Neural cell (in vitro differentiated cells): ENCODE measurements around the gene GALP. TPM values are rescaled to one million over a fixed set of nuclear protein-coding genes. Genes with fewer than 3 reads are reported as not detected.

Experiments used
- H2AFZ ChIP-seq: fragments of 200-600, 300-800 bp; sonication (generic), shearing (Covaris generic); 2 replicates; pipeline ENCODE4 v1.6.0; 2014; ENCODE audit warnings: low read depth, mild to moderate bottlenecking, antibody characterized with exemption, low read length, moderate library complexity
- H3F3A ChIP-seq: fragments of 200-600 bp; shearing (Covaris generic); 2 replicates; pipeline ENCODE4 v1.6.1; 2016; ENCODE audit warnings: mild to moderate bottlenecking, moderate library complexity, mixed read lengths, antibody characterized with exemption, low read length; ENCODE audit not compliant: insufficient read depth, poor library complexity, severe bottlenecking
- H3K27ac ChIP-seq: fragments of 200-600, 300-800 bp; sonication (generic), shearing (Covaris generic); 2 replicates; pipeline ENCODE4 v1.5.1; 2014; ENCODE audit warnings: mild to moderate bottlenecking, low read length, moderate library complexity
- H3K27me3 ChIP-seq: fragments of 300-800, 200-600 bp; sonication (generic), shearing (Covaris generic); 2 replicates; pipeline ENCODE4 v1.6.0; 2014; ENCODE audit warnings: mild to moderate bottlenecking, low read depth, low read length, moderate library complexity; ENCODE audit not compliant: insufficient read depth
- H3K36me3 ChIP-seq: fragments of 300-800, 200-600 bp; sonication (generic), shearing (Covaris generic); 2 replicates; pipeline ENCODE4 v1.5.1; 2014; ENCODE audit warnings: mild to moderate bottlenecking, antibody characterized with exemption, low read length, moderate library complexity; ENCODE audit not compliant: insufficient read depth
- H3K4me2 ChIP-seq: fragments of 300-800, 200-600 bp; sonication (generic), shearing (Covaris generic); 2 replicates; pipeline ENCODE4 v1.6.0; 2014; ENCODE audit warnings: mild to moderate bottlenecking, low read length
- H3K4me3 ChIP-seq: fragments of 300-800, 200-600 bp; sonication (generic), shearing (Covaris generic); 2 replicates; pipeline ENCODE4 v1.5.1; 2014; ENCODE audit warnings: mild to moderate bottlenecking, low read length, moderate library complexity
- H3K79me2 ChIP-seq: fragments of 200-600 bp; shearing (Covaris generic); replicated peaks from 2 replicates; pipeline ENCODE4 v1.6.0; 2014; ENCODE audit warnings: mild to moderate bottlenecking, low read length, moderate library complexity; ENCODE audit not compliant: insufficient read depth
- H3K9ac ChIP-seq: fragments of 300-800, 200-600 bp; sonication (generic), shearing (Covaris generic); 2 replicates; pipeline ENCODE4 v1.6.1; 2016; ENCODE audit warnings: mild to moderate bottlenecking, low read length, mixed read lengths
- H3K9me2 ChIP-seq: fragments of 200-600 bp; shearing (Covaris generic); 2 replicates; pipeline ENCODE4 v1.6.1; 2016; ENCODE audit warnings: mild to moderate bottlenecking, low read length, mixed read lengths; ENCODE audit not compliant: insufficient read depth
- H3K9me3 ChIP-seq: fragments of 200-600, 300-800 bp; sonication (generic), shearing (Covaris generic); 2 replicates; pipeline ENCODE4 v1.6.1; 2016; ENCODE audit warnings: mild to moderate bottlenecking, mixed run types, low read length, moderate library complexity, mixed read lengths
- H4K20me1 ChIP-seq: fragments of 200-600 bp; shearing (Covaris generic); 2 replicates; pipeline ENCODE4 v1.6.1; 2016; ENCODE audit warnings: mild to moderate bottlenecking, mixed run types; ENCODE audit not compliant: insufficient read depth
- CTCF ChIP-seq: fragments of 450-650 bp; IDR thresholded peaks from 2 replicates; pipeline ENCODE4 v1.5.1; 2014; ENCODE audit warnings: antibody characterized with exemption, mild to moderate bottlenecking, moderate library complexity; ENCODE audit not compliant: poor library complexity, severe bottlenecking
- EP300 ChIP-seq: fragments of 450-650 bp; conservative IDR thresholded peaks from 2 replicates; pipeline ENCODE4 v1.6.1; 2014; ENCODE audit warnings: antibody characterized with exemption, mild to moderate bottlenecking, moderate library complexity; ENCODE audit not compliant: poor library complexity, severe bottlenecking
- EZH2 ChIP-seq: fragments of 200-600, 300-800 bp; shearing (Covaris generic), sonication (generic); IDR thresholded peaks from 2 replicates; pipeline ENCODE4 v1.6.1; 2014; ENCODE audit warnings: antibody characterized with exemption, low read length, borderline replicate concordance, mild to moderate bottlenecking; ENCODE audit not compliant: insufficient read depth, poor library complexity, severe bottlenecking
- MXI1 ChIP-seq: fragments of 450-650 bp; conservative IDR thresholded peaks from 2 replicates; pipeline ENCODE4 v1.6.1; 2014; ENCODE audit warnings: antibody characterized with exemption, mild to moderate bottlenecking; ENCODE audit not compliant: poor library complexity, severe bottlenecking
- POLR2AphosphoS5 ChIP-seq: IDR thresholded peaks from 2 replicates; pipeline ENCODE4 v1.6.1; 2012
- RAD21 ChIP-seq: fragments of 450-650 bp; conservative IDR thresholded peaks from 2 replicates; pipeline ENCODE4 v1.6.1; 2014; ENCODE audit warnings: antibody characterized with exemption, mild to moderate bottlenecking, moderate library complexity
- REST ChIP-seq: IDR thresholded peaks from 2 replicates; pipeline ENCODE4 v1.6.1; 2012; ENCODE audit warnings: borderline replicate concordance
- SMC3 ChIP-seq: fragments of 450-650 bp; conservative IDR thresholded peaks from 2 replicates; pipeline ENCODE4 v1.6.1; 2014; ENCODE audit warnings: antibody characterized with exemption, mild to moderate bottlenecking, moderate library complexity; ENCODE audit not compliant: poor library complexity
- TAF1 ChIP-seq: IDR thresholded peaks from 2 replicates; pipeline ENCODE4 v1.6.1; 2012; ENCODE audit warnings: low read depth
- polyA plus RNA-seq: library from polyadenylated mRNA; depleted of rRNA; stranded (reverse); fragments of >200 nt; gene quantifications from 2 replicates; pipeline ENCODE4 v1.2.3, GENCODE V29; 2014

The GALP gene
- polyA plus RNA-seq, 1 donor from 2014 or later: not detected

DNA sequence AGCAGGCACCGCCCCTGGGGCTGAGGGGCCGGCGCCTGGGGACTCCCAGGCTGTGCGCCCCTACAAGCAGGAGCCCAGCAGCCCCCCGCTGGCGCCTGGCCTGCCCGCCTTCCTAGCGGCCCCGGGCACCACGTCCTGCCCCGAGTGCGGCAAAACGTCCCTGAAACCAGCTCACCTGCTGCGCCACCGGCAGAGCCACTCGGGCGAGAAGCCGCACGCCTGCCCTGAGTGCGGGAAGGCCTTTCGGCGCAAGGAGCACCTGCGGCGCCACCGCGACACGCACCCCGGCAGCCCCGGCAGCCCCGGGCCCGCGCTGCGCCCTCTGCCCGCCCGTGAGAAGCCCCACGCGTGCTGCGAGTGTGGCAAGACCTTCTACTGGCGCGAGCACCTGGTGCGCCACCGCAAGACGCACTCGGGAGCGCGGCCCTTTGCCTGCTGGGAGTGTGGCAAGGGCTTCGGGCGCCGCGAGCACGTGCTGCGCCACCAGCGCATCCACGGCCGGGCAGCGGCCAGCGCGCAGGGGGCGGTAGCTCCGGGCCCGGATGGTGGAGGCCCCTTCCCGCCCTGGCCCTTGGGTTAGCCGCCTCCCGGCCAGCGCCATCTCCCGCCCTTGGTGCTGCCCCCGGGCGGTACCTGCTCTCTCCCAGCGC lies 16.1 kb upstream of the GALP start:
- Histone ChIP-seq H4K20me1 (no peaks in the 10 kb centered on the region), H3K9ac (no peak overlapping the region), H3K9me3 (no peaks in the 10 kb centered on the region), H3F3A (no peaks in the 10 kb centered on the region), H3K79me2 (no peaks in the 10 kb centered on the region), H3K27ac (no peak overlapping the region), H3K4me3 (no peak overlapping the region), H2AFZ (no peak overlapping the region), H3K36me3 (no peaks in the 10 kb centered on the region), H3K27me3 (no peaks in the 10 kb centered on the region), H3K4me2 (no peak overlapping the region), H3K9me2 (no peaks in the 10 kb centered on the region)
- TF ChIP-seq POLR2AphosphoS5 (no peak), SMC3 (no peak), CTCF (no peak), TAF1 (no peak)

GRCh38 chr19:56161534-56161933 lies 14.3 kb upstream of the GALP start:
- no peak overlapping the region for H3K4me3 ChIP-seq
- TF ChIP-seq SMC3 (no peak), MXI1 (no peak), POLR2AphosphoS5 (no peak), CTCF (no peak), EZH2 (no peak), EP300 (no peak)
- H3K9me3 ChIP-seq: no peaks in the 10 kb centered on the region
- no peak overlapping the region for H3K27ac ChIP-seq
- H3K79me2 ChIP-seq: no peaks in the 10 kb centered on the region
- no peak overlapping the region for H3K4me2 ChIP-seq
- H3K9ac ChIP-seq: no peak overlapping the region
- H3K9me2 ChIP-seq: no peaks in the 10 kb centered on the region
- H3K27me3 ChIP-seq: no peaks in the 10 kb centered on the region
- H2AFZ ChIP-seq: no peak overlapping the region
- H3F3A ChIP-seq: no peaks in the 10 kb centered on the region
- no peaks in the 10 kb centered on the region for H4K20me1 ChIP-seq
- H3K36me3 ChIP-seq: no peaks in the 10 kb centered on the region

DNA sequence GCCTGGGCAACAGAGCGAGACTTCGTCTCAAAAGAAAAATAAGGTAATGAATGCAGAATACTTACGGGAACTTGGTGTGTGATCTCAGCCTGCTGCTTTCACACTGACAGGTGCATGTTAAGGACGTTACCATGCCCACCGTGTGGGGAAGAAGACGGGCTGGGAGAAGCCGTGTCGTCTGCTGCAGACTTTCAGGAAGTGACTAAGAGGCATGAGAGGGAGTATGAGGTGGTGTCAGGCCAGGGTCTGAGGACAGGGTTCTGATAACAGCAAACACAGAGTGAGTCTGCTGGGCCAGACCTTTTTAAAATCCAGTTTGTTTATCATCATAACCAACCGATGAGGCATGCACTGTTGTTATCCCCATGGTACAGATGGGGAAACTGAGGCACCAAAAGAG lies 13.6 kb upstream of the GALP start:
- Histone ChIP-seq H3K9ac (no peak overlapping the region), H2AFZ (no peak overlapping the region), H3K79me2 (no peaks in the 10 kb centered on the region), H3K9me2 (no peaks in the 10 kb centered on the region), H3K27ac (no peak overlapping the region), H3K27me3 (no peaks in the 10 kb centered on the region), H3K36me3 (no peaks in the 10 kb centered on the region), H4K20me1 (no peaks in the 10 kb centered on the region), H3F3A (no peaks in the 10 kb centered on the region), H3K4me3 (no peak overlapping the region), H3K9me3 (no peaks in the 10 kb centered on the region), H3K4me2 (no peak overlapping the region)
- TF ChIP-seq REST (no peak), EP300 (no peak), RAD21 (no peak), MXI1 (no peak), CTCF (no peak), POLR2AphosphoS5 (no peak), SMC3 (no peak), EZH2 (no peak), TAF1 (no peak)
